ENCODE measurements around the gene SUMO2. TPM values are rescaled to one million over a fixed set of nuclear protein-coding genes. Genes with fewer than 3 reads are reported as not detected.
A peak's percentile ranks its signal among the peaks of the same experiment; 100 is the strongest.

The SUMO2 gene
- total RNA-seq, 1 donor from 2014 or later, result 449 TPM

DNA sequence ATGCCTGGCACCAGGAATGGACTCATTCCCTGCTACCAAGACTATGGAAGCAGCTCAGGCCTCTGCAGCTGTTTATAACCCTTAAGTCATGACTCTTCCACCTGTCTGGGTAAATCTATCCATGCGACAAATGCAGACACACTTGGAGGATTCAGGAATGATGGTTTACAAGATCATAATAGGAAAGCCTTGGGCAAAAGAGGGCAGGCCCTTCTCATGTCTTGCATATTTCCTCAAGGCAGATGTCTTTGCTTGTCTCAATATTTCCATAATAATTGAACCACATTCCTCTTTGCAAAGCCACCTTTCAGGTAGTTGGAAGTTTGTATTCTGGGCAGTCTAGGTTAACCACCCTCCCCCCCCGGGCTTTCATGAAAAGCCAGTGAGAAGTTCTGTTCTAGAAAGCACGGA, 27.6 kb downstream of the SUMO2 start:
- H3K36me3 Mint-ChIP-seq (ENCODE audit: low read depth, unreplicated experiment), result peaks cover 3% of the 10 kb centered on the region
- H3K79me2 ChIP-seq (ENCODE audit: insufficient read depth, low read length), result peaks cover 45% of the 10 kb centered on the region
- no peak overlapping the region for H2AFZ ChIP-seq (ENCODE audit: low read depth, low read length)
- no peaks in the 10 kb centered on the region for H3K9me3 ChIP-seq (ENCODE audit: insufficient read depth, low read depth, low read length)
- no peaks in the 10 kb centered on the region for H3K27me3 ChIP-seq (ENCODE audit: insufficient read depth, low read length)
- H3K4me3 Mint-ChIP-seq (ENCODE audit: unreplicated experiment), result peak overlapping the region; percentile 86
- H3K4me2 ChIP-seq (ENCODE audit: low read length), result peak overlapping the region; percentile 92
- H3K9me3 Mint-ChIP-seq (ENCODE audit: unreplicated experiment), result no peaks in the 10 kb centered on the region
- FAIRE-seq (no peak), DNase-seq (ENCODE audit: low read depth) (no peak)
- H3K27ac Mint-ChIP-seq (ENCODE audit: unreplicated experiment), result peak overlapping the region; percentile 69
- no peak for TF ChIP-seq EZH2 (IDR thresholded peaks at IDR 0.05; ENCODE audit: insufficient read depth, low read length)
- TF ChIP-seq, protein P1, sequence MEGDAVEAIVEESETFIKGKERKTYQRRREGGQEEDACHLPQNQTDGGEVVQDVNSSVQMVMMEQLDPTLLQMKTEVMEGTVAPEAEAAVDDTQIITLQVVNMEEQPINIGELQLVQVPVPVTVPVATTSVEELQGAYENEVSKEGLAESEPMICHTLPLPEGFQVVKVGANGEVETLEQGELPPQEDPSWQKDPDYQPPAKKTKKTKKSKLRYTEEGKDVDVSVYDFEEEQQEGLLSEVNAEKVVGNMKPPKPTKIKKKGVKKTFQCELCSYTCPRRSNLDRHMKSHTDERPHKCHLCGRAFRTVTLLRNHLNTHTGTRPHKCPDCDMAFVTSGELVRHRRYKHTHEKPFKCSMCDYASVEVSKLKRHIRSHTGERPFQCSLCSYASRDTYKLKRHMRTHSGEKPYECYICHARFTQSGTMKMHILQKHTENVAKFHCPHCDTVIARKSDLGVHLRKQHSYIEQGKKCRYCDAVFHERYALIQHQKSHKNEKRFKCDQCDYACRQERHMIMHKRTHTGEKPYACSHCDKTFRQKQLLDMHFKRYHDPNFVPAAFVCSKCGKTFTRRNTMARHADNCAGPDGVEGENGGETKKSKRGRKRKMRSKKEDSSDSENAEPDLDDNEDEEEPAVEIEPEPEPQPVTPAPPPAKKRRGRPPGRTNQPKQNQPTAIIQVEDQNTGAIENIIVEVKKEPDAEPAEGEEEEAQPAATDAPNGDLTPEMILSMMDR (IDR thresholded peaks at IDR 0.05; ENCODE audit: insufficient read depth, low read depth, low read length), result no peak
- no peak overlapping the region for H3K27ac ChIP-seq (ENCODE audit: low read depth, low read length)
- H3K36me3 ChIP-seq (ENCODE audit: insufficient read depth, low read length), result no peaks in the 10 kb centered on the region
- H3K27me3 Mint-ChIP-seq (ENCODE audit: low read depth, unreplicated experiment), result no peaks in the 10 kb centered on the region
- H3K4me1 Mint-ChIP-seq (ENCODE audit: low read depth, unreplicated experiment), result peaks cover 14% of the 10 kb centered on the region
- H3K4me1 ChIP-seq (ENCODE audit: insufficient read depth, low read length), result peaks cover 21% of the 10 kb centered on the region
- peaks cover 30% of the 10 kb centered on the region for H4K20me1 ChIP-seq (ENCODE audit: insufficient read depth, low read length)
- peak overlapping the region; percentile 42 for H3K9ac ChIP-seq (ENCODE audit: low read length)
- H3K4me3 ChIP-seq (ENCODE audit: insufficient read depth, low read depth, low read length), result no peak overlapping the region

- no peak for FAIRE-seq
- H3K9me3 Mint-ChIP-seq (ENCODE audit: unreplicated experiment), result no peaks in the 10 kb centered on the region
These were observed 28.3 kb downstream of the SUMO2 start, which contains the start of gene JPT1 for GRCh38 chr17:75154195-75155106. JPT1 (minus strand) TSS chr17:75154512; CDS start chr17:75154397, 115 bp downstream.

More at GRCh38 chr17:75154195-75155106, 28.3 kb downstream of the SUMO2 start, which contains the start of gene JPT1:
- H3K4me3 Mint-ChIP-seq (ENCODE audit: unreplicated experiment), result peak within 1 kb of the TSS; percentile 95
- peaks cover 17% of the 10 kb centered on the region for H3K4me1 ChIP-seq (ENCODE audit: insufficient read depth, low read length)
- peak within 1 kb of the TSS; percentile 77 for H3K27ac ChIP-seq (ENCODE audit: low read depth, low read length)
- DNase-seq (ENCODE audit: low read depth), result peak; percentile 95
- H2AFZ ChIP-seq (ENCODE audit: low read depth, low read length), result peak within 1 kb of the TSS; percentile 55
- H3K36me3 ChIP-seq (ENCODE audit: insufficient read depth, low read length), result no peaks in the 10 kb centered on the region
- no peaks in the 10 kb centered on the region for H3K27me3 ChIP-seq (ENCODE audit: insufficient read depth, low read length)
- H3K79me2 ChIP-seq (ENCODE audit: insufficient read depth, low read length), result peaks cover 52% of the 10 kb centered on the region
- peaks cover 2% of the 10 kb centered on the region for H3K36me3 Mint-ChIP-seq (ENCODE audit: low read depth, unreplicated experiment)
- TF ChIP-seq, protein P1 (IDR thresholded peaks at IDR 0.05; ENCODE audit: insufficient read depth, low read depth, low read length), result no peak
- no peak for TF ChIP-seq EZH2 (IDR thresholded peaks at IDR 0.05; ENCODE audit: insufficient read depth, low read length)
- peaks cover 37% of the 10 kb centered on the region for H4K20me1 ChIP-seq (ENCODE audit: insufficient read depth, low read length)
- H3K27ac Mint-ChIP-seq (ENCODE audit: unreplicated experiment), result peak within 1 kb of the TSS; percentile 87
- H3K4me3 ChIP-seq (ENCODE audit: insufficient read depth, low read depth, low read length), result peak within 1 kb of the TSS; percentile 89
- peaks cover 16% of the 10 kb centered on the region for H3K4me1 Mint-ChIP-seq (ENCODE audit: low read depth, unreplicated experiment)
- H3K9ac ChIP-seq (ENCODE audit: low read length), result peak within 1 kb of the TSS; percentile 96
- no peaks in the 10 kb centered on the region for H3K27me3 Mint-ChIP-seq (ENCODE audit: low read depth, unreplicated experiment)
- no peaks in the 10 kb centered on the region for H3K9me3 ChIP-seq (ENCODE audit: insufficient read depth, low read depth, low read length)
- H3K4me2 ChIP-seq (ENCODE audit: low read length), result peak within 1 kb of the TSS; percentile 92
